MM.1S (cell line): Measurements from ENCODE around the gene CABLES1.

Source experiments
- EZH2 ChIP-seq: fragments of 300-600 bp; sonication (generic); optimal IDR thresholded peaks from 2 replicates; pipeline ENCODE3; 2017; ENCODE audit warnings: low read depth, mild to moderate bottlenecking, antibody characterized with exemption, low read length, mixed read lengths
- TF ChIP-seq, protein P1 (sequence below): fragments of 300-600 bp; sonication (generic); IDR thresholded peaks from 2 replicates; pipeline ENCODE4 v1.5.1; 2016; ENCODE audit warnings: antibody characterized with exemption, low read length, mixed read lengths

DNA sequence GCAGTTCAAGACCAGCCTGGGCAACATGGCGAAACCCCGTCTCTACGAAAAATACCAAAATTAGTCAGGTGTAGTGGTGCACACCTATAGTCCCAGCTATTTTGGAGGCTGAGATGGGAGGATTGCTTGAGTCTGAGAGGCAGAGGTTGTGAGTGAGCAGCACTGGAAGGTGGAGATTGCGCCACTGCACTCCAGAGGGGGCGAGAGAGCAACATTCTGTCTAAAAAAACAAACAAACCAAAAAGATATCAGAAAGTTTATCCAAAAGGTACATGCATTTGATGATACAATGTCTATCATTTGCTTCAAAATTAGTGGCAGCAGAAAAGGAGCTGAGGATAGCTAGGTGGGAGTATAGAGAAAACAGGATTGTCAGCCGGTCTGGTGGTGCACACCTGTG is 39.8 kb upstream of the CABLES1 start:
- TF ChIP-seq, protein P1, sequence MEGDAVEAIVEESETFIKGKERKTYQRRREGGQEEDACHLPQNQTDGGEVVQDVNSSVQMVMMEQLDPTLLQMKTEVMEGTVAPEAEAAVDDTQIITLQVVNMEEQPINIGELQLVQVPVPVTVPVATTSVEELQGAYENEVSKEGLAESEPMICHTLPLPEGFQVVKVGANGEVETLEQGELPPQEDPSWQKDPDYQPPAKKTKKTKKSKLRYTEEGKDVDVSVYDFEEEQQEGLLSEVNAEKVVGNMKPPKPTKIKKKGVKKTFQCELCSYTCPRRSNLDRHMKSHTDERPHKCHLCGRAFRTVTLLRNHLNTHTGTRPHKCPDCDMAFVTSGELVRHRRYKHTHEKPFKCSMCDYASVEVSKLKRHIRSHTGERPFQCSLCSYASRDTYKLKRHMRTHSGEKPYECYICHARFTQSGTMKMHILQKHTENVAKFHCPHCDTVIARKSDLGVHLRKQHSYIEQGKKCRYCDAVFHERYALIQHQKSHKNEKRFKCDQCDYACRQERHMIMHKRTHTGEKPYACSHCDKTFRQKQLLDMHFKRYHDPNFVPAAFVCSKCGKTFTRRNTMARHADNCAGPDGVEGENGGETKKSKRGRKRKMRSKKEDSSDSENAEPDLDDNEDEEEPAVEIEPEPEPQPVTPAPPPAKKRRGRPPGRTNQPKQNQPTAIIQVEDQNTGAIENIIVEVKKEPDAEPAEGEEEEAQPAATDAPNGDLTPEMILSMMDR = peak; percentile 13; the same call in 1 of the 2 replicates
- no peak for TF ChIP-seq EZH2
